ENCODE measurements around the gene PIP5KL1.

PIP5KL1 gene

GRCh38 chr9:127968042-127968441, 37.5 kb upstream of the PIP5KL1 start:
- DNase-seq: peak; percentile 71

GRCh38 chr9:127967151-127967809, 36.7 kb upstream of the PIP5KL1 start:
- peak; percentile 30 for DNase-seq

- DNase-seq: no peak
Observed at GRCh38 chr9:127966416-127967150, 36.0 kb upstream of the PIP5KL1 start.

GRCh38 chr9:127965953-127966352, 35.4 kb upstream of the PIP5KL1 start:
- no peak for DNase-seq

- peak; percentile 39 for DNase-seq
Observed at GRCh38 chr9:127963359-127964064, 32.9 kb upstream of the PIP5KL1 start.

GRCh38 chr9:127963041-127963358, 32.4 kb upstream of the PIP5KL1 start:
- DNase-seq: no peak

GRCh38 chr9:127962278-127962677, 31.7 kb upstream of the PIP5KL1 start:
- no peak for DNase-seq

- DNase-seq: no peak
Observed at GRCh38 chr9:127961613-127962155, 31.1 kb upstream of the PIP5KL1 start.

- no peak for DNase-seq
Observed at GRCh38 chr9:127961155-127961490, 30.5 kb upstream of the PIP5KL1 start.

GRCh38 chr9:127960410-127961154, 30.0 kb upstream of the PIP5KL1 start:
- no peak for DNase-seq

- no peak for DNase-seq
Observed at GRCh38 chr9:127959841-127960409, 29.3 kb upstream of the PIP5KL1 start.

GRCh38 chr9:127959398-127959797, 28.8 kb upstream of the PIP5KL1 start:
- DNase-seq: no peak

- no peak for DNase-seq
Observed at GRCh38 chr9:127958728-127959127, 28.2 kb upstream of the PIP5KL1 start.

- DNase-seq: peak; percentile 88
Observed at GRCh38 chr9:127955294-127956015, 24.9 kb upstream of the PIP5KL1 start.

GRCh38 chr9:127954831-127955293, 24.3 kb upstream of the PIP5KL1 start:
- DNase-seq: no peak

- DNase-seq: no peak
Observed at GRCh38 chr9:127953768-127954505, 23.4 kb upstream of the PIP5KL1 start.

- DNase-seq: no peak
Observed at GRCh38 chr9:127953154-127953553, 22.6 kb upstream of the PIP5KL1 start.

GRCh38 chr9:127950513-127951289, 20.1 kb upstream of the PIP5KL1 start:
- DNase-seq: no peak

- no peak for DNase-seq
Observed at GRCh38 chr9:127949827-127950512, 19.4 kb upstream of the PIP5KL1 start.
